Loucy (cell line): Measurements from ENCODE around the gene SNTA1.

Source experiments
- H2AFZ ChIP-seq: fragments of 200-600 bp; sonication (generic); 2 replicates; pipeline ENCODE4 v1.6.0; 2016; ENCODE audit warnings: antibody characterized with exemption, mild to moderate bottlenecking, low read length, moderate library complexity
- H3F3A ChIP-seq: fragments of 200-600 bp; 2 replicates; pipeline ENCODE4 v1.6.0; 2016; ENCODE audit warnings: antibody characterized with exemption, low read depth, mild to moderate bottlenecking
- H3K27me3 ChIP-seq: fragments of 200-600 bp; sonication (generic); 2 replicates; pipeline ENCODE4 v1.6.1; 2014; ENCODE audit warnings: low read length, mild to moderate bottlenecking; ENCODE audit not compliant: insufficient read depth, poor library complexity, severe bottlenecking
- H3K36me3 ChIP-seq: fragments of 200-600 bp; sonication (generic); 2 replicates; pipeline ENCODE4 v1.6.1; 2016; ENCODE audit warnings: low read length; ENCODE audit not compliant: insufficient read depth
- H3K4me1 ChIP-seq: fragments of 200-600 bp; sonication (generic); 2 replicates; pipeline ENCODE4 v1.5.1; 2014; ENCODE audit warnings: low read length, mild to moderate bottlenecking; ENCODE audit not compliant: insufficient read depth, poor library complexity, severe bottlenecking
- H3K4me2 ChIP-seq: fragments of 200-600 bp; sonication (generic); 2 replicates; pipeline ENCODE4 v1.6.0; 2014; ENCODE audit warnings: antibody characterized with exemption, low read length, low read depth, mild to moderate bottlenecking; ENCODE audit not compliant: poor library complexity, severe bottlenecking
- H3K4me3 ChIP-seq: fragments of 200-600 bp; sonication (generic); 2 replicates; pipeline ENCODE4 v1.5.1; 2014; ENCODE audit warnings: low read length, mild to moderate bottlenecking, mixed read lengths; ENCODE audit not compliant: poor library complexity, severe bottlenecking
- H3K79me2 ChIP-seq: fragments of 200-600 bp; sonication (generic); 2 replicates; pipeline ENCODE4 v1.6.1; 2014; ENCODE audit warnings: low read length; ENCODE audit not compliant: insufficient read depth
- H3K9ac ChIP-seq: fragments of 200-600 bp; sonication (generic); 2 replicates; pipeline ENCODE4 v1.6.0; 2014; ENCODE audit warnings: mild to moderate bottlenecking, low read depth, low read length, moderate library complexity; ENCODE audit not compliant: poor library complexity, severe bottlenecking
- H3K9me2 ChIP-seq: fragments of 200-600 bp; sonication (generic); replicated peaks from 2 replicates; pipeline ENCODE4 v1.6.1; 2016; ENCODE audit warnings: low read depth, low read length, mixed read lengths
- H3K9me3 ChIP-seq: fragments of 200-600 bp; sonication (generic); 2 replicates; pipeline ENCODE4 v1.6.1; 2014; ENCODE audit warnings: mild to moderate bottlenecking, antibody characterized with exemption, low read length, low read depth; ENCODE audit not compliant: insufficient read depth
- H4K20me1 ChIP-seq: fragments of 200-600 bp; sonication (generic); 2 replicates; pipeline ENCODE4 v1.6.0; 2014; ENCODE audit warnings: antibody characterized with exemption, low read length, mild to moderate bottlenecking; ENCODE audit not compliant: insufficient read depth, poor library complexity, severe bottlenecking
- CTCF ChIP-seq: fragments of 200-600 bp; sonication (generic); conservative IDR thresholded peaks from 2 replicates; pipeline ENCODE4 v1.5.1; 2014; ENCODE audit warnings: mild to moderate bottlenecking, antibody characterized with exemption, low read length
- EZH2phosphoT487 ChIP-seq: fragments of 200-600 bp; IDR thresholded peaks from 2 replicates; pipeline ENCODE4 v1.6.1; 2018; ENCODE audit warnings: antibody characterized with exemption, mild to moderate bottlenecking, moderate library complexity, borderline replicate concordance

SNTA1 gene

GRCh38 chr20:33407796-33408195 is 35.8 kb downstream of the SNTA1 start:
- Histone ChIP-seq H3K9ac (no peak overlapping the region), H3K9me2 (no peaks in the 10 kb centered on the region), H3K4me1 (no peaks in the 10 kb centered on the region), H3K4me3 (no peak overlapping the region), H3F3A (no peaks in the 10 kb centered on the region), H4K20me1 (no peaks in the 10 kb centered on the region), H3K9me3 (no peaks in the 10 kb centered on the region), H3K79me2 (no peaks in the 10 kb centered on the region), H2AFZ (no peak overlapping the region), H3K4me2 (no peak overlapping the region), H3K27me3 (no peaks in the 10 kb centered on the region), H3K36me3 (no peaks in the 10 kb centered on the region)
- no peak for TF ChIP-seq CTCF
- no peak for TF ChIP-seq EZH2phosphoT487

DNA sequence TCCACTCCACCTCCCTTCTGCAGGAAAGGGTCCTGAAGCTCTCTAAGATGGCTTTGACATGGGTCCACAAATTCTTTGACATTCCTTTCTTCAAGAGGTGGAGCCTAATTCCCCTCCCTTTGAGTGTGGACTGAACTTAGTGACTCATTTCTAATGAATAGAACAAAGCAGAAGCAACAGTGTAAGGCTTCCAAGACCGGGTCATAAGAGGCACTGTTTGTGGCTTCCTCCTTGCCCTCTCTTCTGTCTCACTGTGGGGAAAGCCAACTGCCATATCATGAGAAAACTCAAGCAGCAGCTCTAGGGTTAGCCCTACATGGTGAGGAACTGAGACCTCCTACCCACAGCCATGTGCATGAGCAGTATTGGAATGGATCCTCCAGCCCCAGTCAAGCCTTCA is 36.3 kb downstream of the SNTA1 start:
- Histone ChIP-seq H3K36me3 (no peaks in the 10 kb centered on the region), H4K20me1 (no peaks in the 10 kb centered on the region), H3K4me3 (no peak overlapping the region), H3K9me2 (no peaks in the 10 kb centered on the region), H3K79me2 (peaks cover 2% of the 10 kb centered on the region; the same call in 1 of the 2 replicates), H3K4me2 (no peak overlapping the region), H3K9ac (no peak overlapping the region), H2AFZ (no peak overlapping the region), H3K4me1 (peaks cover 2% of the 10 kb centered on the region), H3F3A (no peaks in the 10 kb centered on the region), H3K9me3 (no peaks in the 10 kb centered on the region), H3K27me3 (no peaks in the 10 kb centered on the region)
- no peak for TF ChIP-seq EZH2phosphoT487
- no peak for TF ChIP-seq CTCF

DNA sequence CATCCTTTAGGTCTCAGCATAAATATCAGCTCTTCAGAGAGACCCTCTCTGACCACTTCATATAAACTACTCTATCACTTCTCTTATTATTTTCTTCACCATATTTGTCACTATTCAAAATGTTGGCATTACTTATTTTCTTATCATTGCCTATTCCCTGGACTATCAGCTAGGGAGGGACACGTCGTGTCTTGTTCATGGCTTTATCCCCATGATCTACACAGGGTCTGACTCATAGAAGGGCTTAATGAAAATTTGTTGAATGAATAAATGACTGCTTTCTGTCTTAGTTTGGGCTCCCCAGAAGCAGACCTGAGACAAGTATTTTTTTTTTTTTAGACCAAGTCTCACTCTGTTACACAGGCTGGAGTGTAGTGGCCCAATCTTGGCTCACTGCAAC is 39.3 kb downstream of the SNTA1 start:
- H4K20me1 ChIP-seq = peaks cover 4% of the 10 kb centered on the region
- H3K4me3 ChIP-seq = no peak overlapping the region

More for the DNA sequence above, 39.3 kb downstream of the SNTA1 start:
- Histone ChIP-seq H3K9ac (no peak overlapping the region), H3K9me3 (no peaks in the 10 kb centered on the region), H3K4me1 (peaks cover 21% of the 10 kb centered on the region), H3F3A (no peaks in the 10 kb centered on the region), H3K27me3 (no peaks in the 10 kb centered on the region), H3K9me2 (no peaks in the 10 kb centered on the region), H2AFZ (no peak overlapping the region), H3K79me2 (peaks cover 29% of the 10 kb centered on the region), H3K4me2 (no peak overlapping the region), H3K36me3 (no peaks in the 10 kb centered on the region)
- TF ChIP-seq EZH2phosphoT487 = no peak
- no peak for TF ChIP-seq CTCF
